ENCODE data around the gene WDR47.

DNA sequence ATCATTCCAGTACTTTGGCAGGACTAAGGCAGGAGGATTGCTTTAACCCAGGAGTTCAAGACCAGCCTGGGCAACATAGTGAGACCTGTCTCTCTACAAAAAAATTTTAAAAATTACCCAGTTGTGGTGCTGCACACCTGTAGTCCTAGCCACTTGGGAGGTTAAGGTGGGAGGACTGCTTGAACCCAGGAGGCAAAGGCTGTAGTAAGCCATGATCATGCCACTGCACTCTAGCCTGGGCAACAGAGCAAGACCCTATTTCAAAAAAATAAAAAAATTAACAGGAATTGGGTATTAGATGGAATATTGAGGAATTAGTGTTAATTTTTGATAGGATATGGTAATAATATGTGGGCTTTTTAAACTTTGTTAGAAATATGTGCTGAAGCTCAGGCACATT lies 17.1 kb upstream of the WDR47 start:
- TF ChIP-seq RFX5 (IDR thresholded peaks at IDR 0.05) (no peak), SMC3 (IDR thresholded peaks at IDR 0.05) (no peak), EP300 (IDR thresholded peaks at IDR 0.05) (no peak)

All from A549 (cell line).